GM21529 (cell line): ENCODE measurements around the gene LOC128125822.
A peak's percentile ranks its signal among the peaks of the same experiment; 100 is the strongest.
"Not testable (repeated sequence)": the region's sequence is repeated elsewhere in the genome, so short reads cannot be mapped to it uniquely, and the experiment has no call there.

Source experiments
- ATAC-seq: cut with Tn5 transposase; IDR thresholded peaks from one replicate; pipeline ENCODE4 v1.9.1; 2021; ENCODE audit not compliant: unreplicated experiment

Gene LOC128125822

DNA sequence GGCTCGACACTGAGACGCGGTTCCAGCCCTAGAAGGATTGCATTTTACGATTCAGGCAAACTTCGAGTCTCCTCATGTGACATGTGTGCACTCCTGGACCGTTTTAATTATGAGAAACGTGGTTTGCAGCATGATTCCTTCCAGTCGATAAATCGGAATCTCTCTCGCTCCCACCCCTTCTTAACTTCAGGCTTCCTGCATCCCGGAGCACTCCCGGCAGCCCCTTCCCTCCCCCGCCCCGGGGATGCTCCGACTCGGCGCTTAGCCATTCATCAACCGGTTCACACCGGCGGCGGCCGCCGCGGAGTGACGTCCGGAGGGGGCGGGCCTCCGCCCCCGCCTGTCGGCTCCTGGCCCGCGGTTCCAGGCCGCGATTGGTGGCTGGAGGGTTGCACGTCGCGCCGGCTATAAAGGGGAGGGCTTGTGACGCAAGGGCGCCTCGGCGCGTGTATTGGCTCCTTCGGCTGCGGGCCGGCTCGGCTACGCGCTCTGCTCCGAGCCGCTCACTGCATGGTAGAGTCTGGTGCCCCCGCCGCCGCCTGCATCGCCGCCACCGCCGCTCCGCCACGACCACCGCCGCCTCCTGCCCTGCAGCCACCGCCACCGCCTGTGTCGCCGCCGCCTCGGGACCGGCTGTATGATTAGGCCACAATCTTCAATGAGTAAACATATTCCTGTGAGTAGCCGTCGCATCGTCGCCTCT lies at the start of gene LOC128125822, which contains the start of gene PTP4A1:
Gene LOC128125822, plus strand, starts transcription at position 437 of the 703 bp plus-strand sequence.
Gene PTP4A1, plus strand, starts transcription at position 437 of the 703 bp plus-strand sequence. CDS start 4,401 bp downstream, outside the sequence.
- peak; percentile 86 for ATAC-seq

- not testable (repeated sequence) for ATAC-seq
Observed at GRCh38 chr6:63522911-63523287, 49.4 kb upstream of the LOC128125822 start.

DNA sequence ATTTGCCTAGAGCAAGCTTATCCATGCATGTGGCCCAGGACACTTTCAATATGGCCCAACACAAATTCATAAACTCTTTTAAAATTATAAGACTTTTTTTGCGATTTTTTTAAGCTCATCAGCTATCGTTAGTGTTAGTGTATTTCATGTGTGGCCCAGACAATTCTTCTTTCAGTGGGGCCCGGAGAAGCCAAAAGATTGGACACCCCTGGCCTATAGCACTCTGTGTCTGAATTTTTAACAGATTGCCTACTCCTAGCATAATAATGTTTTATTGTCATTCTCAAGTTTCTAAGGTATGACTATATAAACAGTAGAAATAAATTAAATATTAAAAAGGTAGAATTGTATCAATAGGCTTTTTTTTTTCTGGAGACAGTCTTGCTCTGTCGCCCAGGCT lies 48.6 kb upstream of the LOC128125822 start:
- no peak for ATAC-seq

- peak; percentile 51 for ATAC-seq
Observed at GRCh38 chr6:63525186-63525878, 46.9 kb upstream of the LOC128125822 start.

DNA sequence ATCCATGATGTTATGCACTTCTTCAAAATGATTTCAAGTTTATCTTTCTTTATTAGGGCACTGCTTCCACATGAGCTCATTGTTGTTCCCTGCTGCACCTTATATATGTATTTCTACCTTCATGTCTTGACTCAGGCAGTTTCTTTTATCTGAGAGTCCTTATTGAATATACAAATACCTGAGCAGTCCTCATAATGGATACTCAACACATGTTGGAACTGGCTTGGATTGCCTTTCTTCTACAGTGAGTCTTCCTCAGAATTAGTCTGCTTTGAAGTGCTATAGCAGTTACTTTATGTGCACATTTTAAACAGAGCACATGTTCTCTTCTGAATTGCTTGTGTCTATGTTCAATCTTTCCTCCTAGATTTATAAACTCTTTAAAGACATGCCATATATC lies 45.3 kb upstream of the LOC128125822 start:
- ATAC-seq, result no peak

DNA sequence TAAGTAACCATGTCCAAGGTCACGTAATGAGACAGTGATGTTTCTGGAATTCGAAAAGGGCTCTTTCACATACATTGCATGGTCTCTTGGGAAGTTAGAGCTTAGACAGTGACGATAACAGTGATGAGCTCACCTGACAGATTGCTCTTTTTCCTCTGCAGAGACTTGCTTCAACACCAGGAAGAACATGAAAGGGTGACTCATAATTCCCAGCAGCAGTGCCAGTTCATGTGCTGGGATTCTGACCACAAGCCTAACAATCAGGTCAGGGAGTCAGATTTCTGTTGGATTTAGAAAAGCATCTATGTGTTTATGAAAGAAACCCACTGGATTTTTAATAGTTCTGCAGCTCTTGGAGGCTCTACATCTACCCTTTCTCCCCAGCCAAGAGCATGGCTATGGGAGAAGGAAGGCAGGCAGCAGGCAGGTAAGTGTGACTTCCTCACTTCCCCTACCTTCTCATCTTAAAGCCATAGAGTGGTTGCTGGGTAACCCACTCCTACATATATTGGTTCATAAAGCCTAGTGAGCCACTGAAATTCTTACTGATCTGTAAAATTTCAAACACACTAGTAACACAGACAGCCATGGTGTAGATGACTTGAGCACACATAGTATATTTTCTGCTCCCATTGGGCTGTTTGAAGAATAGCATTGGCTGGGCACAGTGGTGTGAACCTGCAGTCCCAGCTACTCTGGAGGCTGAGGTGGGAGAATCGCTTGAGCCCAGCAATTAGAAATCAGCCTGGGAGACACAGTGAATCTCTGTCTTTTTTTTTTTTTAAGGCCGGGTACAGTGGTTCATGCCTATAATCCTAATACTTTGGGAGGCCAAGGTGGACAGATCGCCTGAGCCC lies 44.4 kb upstream of the LOC128125822 start:
- ATAC-seq, result peak; percentile 58

GRCh38 chr6:63529498-63529897 lies 42.8 kb upstream of the LOC128125822 start:
- no peak for ATAC-seq

DNA sequence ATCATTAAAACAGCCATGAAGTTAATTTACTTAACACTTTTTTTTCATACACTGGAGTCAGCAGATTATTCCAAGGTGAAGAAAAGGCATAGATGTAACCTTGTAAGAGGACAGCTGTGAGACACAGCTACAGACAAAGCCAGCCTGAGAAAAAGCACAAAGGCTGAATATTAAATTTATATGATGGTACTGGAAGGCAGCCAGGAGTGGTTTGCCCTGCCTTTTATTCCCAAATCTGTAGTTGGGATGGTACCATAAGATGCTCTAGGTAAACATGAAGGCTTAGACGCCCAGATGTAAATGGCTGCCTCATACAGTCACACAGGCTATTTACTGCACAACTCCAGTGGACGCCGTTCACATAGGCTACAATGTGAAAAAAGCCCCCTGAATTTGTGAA lies 42.1 kb upstream of the LOC128125822 start:
- no peak for ATAC-seq

GRCh38 chr6:63530991-63531390 lies 41.3 kb upstream of the LOC128125822 start:
- ATAC-seq, result no peak

DNA sequence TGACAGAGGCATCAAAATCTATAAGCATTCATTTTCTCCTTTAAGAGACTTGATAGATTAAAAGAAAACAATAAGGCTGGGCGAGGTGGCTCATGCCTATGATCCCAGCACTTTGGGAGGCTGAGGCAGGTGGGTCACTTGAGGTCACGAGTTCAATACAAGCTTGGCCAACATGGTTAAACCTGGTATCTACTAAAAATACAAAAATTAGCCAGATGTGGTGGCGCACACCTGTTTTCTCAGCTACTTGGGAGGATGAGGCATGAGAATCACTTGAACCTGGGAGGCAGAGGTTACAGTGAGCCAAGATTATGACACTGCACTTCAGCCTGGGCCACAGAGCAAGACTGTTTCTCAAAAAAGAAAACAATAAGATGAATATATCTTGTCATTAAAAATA lies 39.3 kb upstream of the LOC128125822 start:
- ATAC-seq, result no peak

GRCh38 chr6:63533952-63534351 lies 38.3 kb upstream of the LOC128125822 start:
- no peak for ATAC-seq

GRCh38 chr6:63537201-63537958 lies 34.9 kb upstream of the LOC128125822 start:
- ATAC-seq, result peak; percentile 66

- no peak for ATAC-seq
Observed at GRCh38 chr6:63537959-63538300, 34.4 kb upstream of the LOC128125822 start.

DNA sequence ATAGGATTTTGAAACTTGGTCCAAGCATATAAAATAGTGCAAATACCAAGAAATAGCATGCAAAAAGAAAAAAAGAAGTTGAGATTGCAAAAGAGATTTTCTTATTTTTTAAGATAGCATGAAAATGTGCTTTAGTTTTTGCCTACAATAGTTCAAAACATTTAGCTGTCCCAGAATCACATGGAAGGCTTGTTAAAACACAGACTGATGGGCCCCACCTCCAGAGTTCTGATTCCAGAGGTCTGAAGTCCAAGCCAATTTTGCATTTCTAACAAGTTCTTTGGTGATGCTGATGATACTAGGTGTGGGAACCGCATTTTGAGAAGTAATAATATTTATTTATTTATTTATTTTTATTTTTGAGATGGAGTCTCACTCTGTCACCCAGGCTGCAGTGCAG lies 33.7 kb upstream of the LOC128125822 start:
- no peak for ATAC-seq

DNA sequence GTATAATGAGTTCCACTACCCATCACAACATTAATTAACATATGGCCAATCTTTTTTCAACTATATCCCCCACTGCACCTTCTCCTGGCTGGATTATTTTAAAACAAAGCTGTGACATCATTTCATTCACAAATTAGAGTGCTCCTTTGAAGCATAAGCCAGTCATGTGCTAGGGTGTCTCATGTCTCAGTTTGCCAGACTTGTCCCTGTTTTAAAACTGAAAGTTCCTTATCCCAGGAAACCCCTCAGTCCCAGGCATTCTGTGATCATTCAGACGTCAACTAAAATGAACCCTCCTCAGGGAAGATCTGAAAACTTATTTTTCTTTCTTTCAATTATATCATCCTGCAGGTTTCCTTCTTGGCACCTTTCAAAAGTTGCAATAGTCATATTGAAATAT lies 29.3 kb upstream of the LOC128125822 start:
- no peak for ATAC-seq

GRCh38 chr6:63543982-63544381 lies 28.3 kb upstream of the LOC128125822 start:
- ATAC-seq, result no peak

GRCh38 chr6:63546236-63546635 lies 26.0 kb upstream of the LOC128125822 start:
- ATAC-seq, result no peak

- ATAC-seq, result no peak
Observed at GRCh38 chr6:63546697-63547096, 25.6 kb upstream of the LOC128125822 start.

DNA sequence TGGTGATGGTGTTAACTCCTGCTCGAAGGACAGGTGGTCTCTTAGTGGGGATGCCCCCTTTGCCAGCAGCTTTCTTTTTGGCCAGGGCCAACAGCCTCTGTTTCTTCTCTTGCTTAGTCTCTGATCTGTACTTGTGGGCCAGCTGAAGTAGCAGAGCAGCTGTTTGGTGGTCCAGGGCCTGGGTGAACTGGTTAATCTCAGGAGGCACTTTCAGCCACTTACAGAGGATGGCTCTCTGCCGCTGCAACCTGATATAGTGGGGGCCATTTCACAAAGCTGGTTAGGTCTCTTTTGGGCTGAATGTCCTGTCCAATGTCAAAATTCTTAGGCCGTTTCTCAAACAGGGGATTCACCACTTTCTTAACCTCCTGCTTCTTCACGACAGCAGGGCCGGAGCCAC lies 23.2 kb upstream of the LOC128125822 start:
- ATAC-seq, result no peak

DNA sequence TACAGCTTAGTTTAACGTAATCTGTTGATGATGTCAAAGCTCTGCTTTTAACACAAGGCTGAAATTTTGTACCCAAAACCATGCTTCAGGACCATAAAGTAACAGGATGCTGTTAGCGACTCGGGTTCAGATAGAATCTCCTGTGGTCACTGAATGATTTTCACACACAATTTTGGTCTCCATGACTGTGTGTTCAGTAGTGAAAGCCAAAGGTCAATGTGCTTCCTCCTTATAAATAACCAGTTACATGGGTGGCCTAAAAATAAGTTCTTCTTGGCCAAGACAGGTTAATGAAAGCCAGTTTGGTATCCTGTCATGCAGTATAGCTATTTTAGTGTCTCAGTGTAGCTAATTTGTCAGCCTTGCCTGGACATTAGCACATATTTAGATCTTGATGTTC lies 19.1 kb upstream of the LOC128125822 start:
- ATAC-seq, result peak; percentile 99

DNA sequence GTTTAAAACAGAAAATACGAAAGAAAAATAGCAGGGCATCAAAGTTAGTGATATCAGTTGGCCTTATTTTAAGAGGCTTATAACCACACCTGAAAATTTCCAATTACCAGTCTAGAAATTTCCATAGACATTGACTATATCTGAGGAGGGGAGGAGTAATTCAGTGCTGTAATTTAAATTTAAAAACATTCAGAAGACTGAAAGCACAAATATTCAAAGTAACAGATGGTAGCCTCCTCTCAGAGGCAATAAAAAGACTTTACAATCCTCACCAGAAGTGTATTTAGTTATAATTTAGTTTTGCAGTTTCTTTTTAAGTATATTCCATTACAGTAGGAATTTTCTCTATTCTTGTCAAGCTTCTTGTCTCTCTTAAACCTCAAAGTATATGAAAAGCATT lies 18.4 kb upstream of the LOC128125822 start:
- no peak for ATAC-seq
